ENCODE results near the gene CIZ1. TPM values are rescaled to one million over a fixed set of nuclear protein-coding genes. Genes with fewer than 3 reads are reported as not detected.

Gene CIZ1
- total and polyA plus RNA-seq, 9 of the 15 experiments (the other 6 are each of a cell fraction or from before 2014, with no cell fraction given) = 6.6 to 329 (median 87.8) TPM

DNA sequence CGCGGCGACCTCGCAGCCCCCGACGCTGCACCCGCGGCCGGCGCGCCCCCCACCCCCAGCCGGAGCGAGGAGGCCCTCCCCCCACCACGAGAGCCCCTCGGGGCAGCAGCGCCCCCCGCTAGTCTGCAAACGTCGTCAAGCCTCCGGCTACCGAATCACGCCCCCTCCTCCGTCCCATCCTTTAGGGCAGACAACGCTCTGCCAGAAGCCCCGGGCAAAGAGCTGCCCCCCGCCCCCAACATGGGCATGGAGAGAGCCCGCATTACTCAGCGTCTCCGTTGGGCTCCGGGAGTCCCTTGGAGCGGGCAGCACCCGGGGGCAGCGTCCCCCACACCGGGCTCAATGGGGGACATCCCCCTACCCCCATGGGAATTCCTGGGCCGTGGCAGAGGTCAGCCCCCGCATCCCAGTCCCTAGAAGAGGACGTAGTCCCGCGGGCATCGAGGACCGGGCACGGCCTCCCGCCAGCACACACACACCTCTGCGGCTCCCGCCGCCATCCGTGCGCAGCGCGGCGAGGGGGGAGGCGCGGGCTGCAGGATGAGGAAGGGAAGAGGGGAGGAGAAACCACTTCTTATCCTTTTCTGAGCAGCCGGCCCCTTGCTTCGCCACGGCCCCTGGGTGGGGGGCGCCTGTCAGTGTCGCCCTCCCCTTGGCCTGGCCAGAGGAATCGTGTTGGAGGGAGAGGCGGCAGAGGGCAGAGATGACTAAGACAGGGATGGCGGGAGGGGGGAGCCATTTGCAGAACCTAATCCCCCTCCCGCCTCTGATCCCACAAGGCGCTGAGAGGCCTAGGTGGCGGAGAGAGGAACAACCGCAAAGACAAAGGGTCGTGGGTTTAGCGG, 12.6 kb upstream of the CIZ1 start (continued):
- TF ChIP-seq, protein P1, sequence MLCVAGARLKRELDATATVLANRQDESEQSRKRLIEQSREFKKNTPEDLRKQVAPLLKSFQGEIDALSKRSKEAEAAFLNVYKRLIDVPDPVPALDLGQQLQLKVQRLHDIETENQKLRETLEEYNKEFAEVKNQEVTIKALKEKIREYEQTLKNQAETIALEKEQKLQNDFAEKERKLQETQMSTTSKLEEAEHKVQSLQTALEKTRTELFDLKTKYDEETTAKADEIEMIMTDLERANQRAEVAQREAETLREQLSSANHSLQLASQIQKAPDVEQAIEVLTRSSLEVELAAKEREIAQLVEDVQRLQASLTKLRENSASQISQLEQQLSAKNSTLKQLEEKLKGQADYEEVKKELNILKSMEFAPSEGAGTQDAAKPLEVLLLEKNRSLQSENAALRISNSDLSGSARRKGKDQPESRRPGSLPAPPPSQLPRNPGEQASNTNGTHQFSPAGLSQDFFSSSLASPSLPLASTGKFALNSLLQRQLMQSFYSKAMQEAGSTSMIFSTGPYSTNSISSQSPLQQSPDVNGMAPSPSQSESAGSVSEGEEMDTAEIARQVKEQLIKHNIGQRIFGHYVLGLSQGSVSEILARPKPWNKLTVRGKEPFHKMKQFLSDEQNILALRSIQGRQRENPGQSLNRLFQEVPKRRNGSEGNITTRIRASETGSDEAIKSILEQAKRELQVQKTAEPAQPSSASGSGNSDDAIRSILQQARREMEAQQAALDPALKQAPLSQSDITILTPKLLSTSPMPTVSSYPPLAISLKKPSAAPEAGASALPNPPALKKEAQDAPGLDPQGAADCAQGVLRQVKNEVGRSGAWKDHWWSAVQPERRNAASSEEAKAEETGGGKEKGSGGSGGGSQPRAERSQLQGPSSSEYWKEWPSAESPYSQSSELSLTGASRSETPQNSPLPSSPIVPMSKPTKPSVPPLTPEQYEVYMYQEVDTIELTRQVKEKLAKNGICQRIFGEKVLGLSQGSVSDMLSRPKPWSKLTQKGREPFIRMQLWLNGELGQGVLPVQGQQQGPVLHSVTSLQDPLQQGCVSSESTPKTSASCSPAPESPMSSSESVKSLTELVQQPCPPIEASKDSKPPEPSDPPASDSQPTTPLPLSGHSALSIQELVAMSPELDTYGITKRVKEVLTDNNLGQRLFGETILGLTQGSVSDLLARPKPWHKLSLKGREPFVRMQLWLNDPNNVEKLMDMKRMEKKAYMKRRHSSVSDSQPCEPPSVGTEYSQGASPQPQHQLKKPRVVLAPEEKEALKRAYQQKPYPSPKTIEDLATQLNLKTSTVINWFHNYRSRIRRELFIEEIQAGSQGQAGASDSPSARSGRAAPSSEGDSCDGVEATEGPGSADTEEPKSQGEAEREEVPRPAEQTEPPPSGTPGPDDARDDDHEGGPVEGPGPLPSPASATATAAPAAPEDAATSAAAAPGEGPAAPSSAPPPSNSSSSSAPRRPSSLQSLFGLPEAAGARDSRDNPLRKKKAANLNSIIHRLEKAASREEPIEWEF (CRISPR knock-in tag; IDR thresholded peaks at IDR 0.05) = no peak
- peak; percentile 44; the same call in 1 of the 2 replicates for TF ChIP-seq RFX7 (CRISPR knock-in tag; IDR thresholded peaks at IDR 0.05)
- TF ChIP-seq PML (IDR thresholded peaks at IDR 0.05; ENCODE audit: low read length) = peak; percentile 45; the same call in 1 of the 2 replicates
- no peak for TF ChIP-seq BCL6 (CRISPR knock-in tag; IDR thresholded peaks at IDR 0.05)
- no peak for TF ChIP-seq ZNF3 (CRISPR knock-in tag; IDR thresholded peaks at IDR 0.05)
- no peak for TF ChIP-seq IRF9 (tag; IDR thresholded peaks at IDR 0.05)
- no peak for TF ChIP-seq POLR3A (IDR thresholded peaks at IDR 0.05; ENCODE audit: borderline replicate concordance, extremely low read depth, insufficient read depth, insufficient read length)
- no peak for TF ChIP-seq CREBBP (IDR thresholded peaks at IDR 0.05; ENCODE audit: low read depth, low read length)
- TF ChIP-seq, protein P2, sequence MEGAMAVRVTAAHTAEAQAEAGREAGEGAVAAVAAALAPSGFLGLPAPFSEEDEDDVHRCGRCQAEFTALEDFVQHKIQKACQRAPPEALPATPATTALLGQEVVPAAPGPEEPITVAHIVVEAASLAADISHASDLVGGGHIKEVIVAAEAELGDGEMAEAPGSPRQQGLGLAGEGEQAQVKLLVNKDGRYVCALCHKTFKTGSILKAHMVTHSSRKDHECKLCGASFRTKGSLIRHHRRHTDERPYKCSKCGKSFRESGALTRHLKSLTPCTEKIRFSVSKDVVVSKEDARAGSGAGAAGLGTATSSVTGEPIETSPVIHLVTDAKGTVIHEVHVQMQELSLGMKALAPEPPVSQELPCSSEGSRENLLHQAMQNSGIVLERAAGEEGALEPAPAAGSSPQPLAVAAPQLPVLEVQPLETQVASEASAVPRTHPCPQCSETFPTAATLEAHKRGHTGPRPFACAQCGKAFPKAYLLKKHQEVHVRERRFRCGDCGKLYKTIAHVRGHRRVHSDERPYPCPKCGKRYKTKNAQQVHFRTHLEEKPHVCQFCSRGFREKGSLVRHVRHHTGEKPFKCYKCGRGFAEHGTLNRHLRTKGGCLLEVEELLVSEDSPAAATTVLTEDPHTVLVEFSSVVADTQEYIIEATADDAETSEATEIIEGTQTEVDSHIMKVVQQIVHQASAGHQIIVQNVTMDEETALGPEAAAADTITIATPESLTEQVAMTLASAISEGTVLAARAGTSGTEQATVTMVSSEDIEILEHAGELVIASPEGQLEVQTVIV (CRISPR knock-in tag; IDR thresholded peaks at IDR 0.05; ENCODE audit: borderline replicate concordance) = no peak
- TF ChIP-seq ZNF695 (CRISPR knock-in tag; IDR thresholded peaks at IDR 0.05) = peak; percentile 73; the same call in 1 of the 2 replicates
- no peak for TF ChIP-seq ZFP91 (CRISPR knock-in tag; IDR thresholded peaks at IDR 0.05)
- no peak for TF ChIP-seq TOE1 (IDR thresholded peaks at IDR 0.05; ENCODE audit: borderline replicate concordance)
- no peak for TF ChIP-seq TOE1 (CRISPR knock-in tag; IDR thresholded peaks at IDR 0.05; ENCODE audit: borderline replicate concordance, low read depth)
- no peak for TF ChIP-seq CCNT2 (IDR thresholded peaks at IDR 0.05; ENCODE audit: borderline replicate concordance, extremely low read depth, insufficient read length, low read depth, low read length)
- TF ChIP-seq ZNF165 (CRISPR knock-in tag; IDR thresholded peaks at IDR 0.05; ENCODE audit: borderline replicate concordance) = 0 out of 2 replicates have a peak, but pooled peaks have one; percentile 20
- no peak for TF ChIP-seq NELFE (IDR thresholded peaks at IDR 0.05; ENCODE audit: insufficient read depth, insufficient read length)

Data from K562 (cell line).